HEK293 (cell line): ENCODE results near the gene KLC4.

Experiments
- CTCF ChIA-PET: fragments of 350-600 bp; formaldehyde crosslinking; extraction: SDS; loops from one replicate; lab custom pipeline; 2021; ENCODE audit warnings: antibody characterized with exemption; lab: Yijun Ruan, JAX
- POLR2A ChIA-PET: fragments of 300-600 bp; formaldehyde crosslinking; extraction: SDS; loops from one replicate; lab custom pipeline; 2020; ENCODE audit warnings: antibody characterized with exemption, inconsistent platforms; lab: Yijun Ruan, JAX
- H3K27ac ChIP-seq: fragments of 200-500 bp; sonication (Bioruptor generic); 2 replicates; pipeline ENCODE4 v1.5.1; 2014; ENCODE audit warnings: low read depth, low read length, control low read depth, inconsistent platforms; ENCODE audit errors: extremely low read depth
- H3K36me3 ChIP-seq, 2 experiments: fragments of 200-500 bp in 1 of 2; sonication (Bioruptor generic) in 1 of 2; 1 replicate in 1 of 2; 2 replicates in 1 of 2; pipeline ENCODE4 v1.5.1; 2014 to 2017; ENCODE audit warnings: inconsistent platforms in 2 of 2, low read length in 2 of 2; ENCODE audit not compliant: control insufficient read depth in 2 of 2, insufficient read depth in 1 of 2
- H3K4me1 ChIP-seq: fragments of 200-500 bp; sonication (Bioruptor generic); 2 replicates; pipeline ENCODE4 v1.5.1; 2014; ENCODE audit warnings: mild to moderate bottlenecking, low read length, inconsistent platforms; ENCODE audit not compliant: control insufficient read depth, insufficient read depth
- H3K4me3 ChIP-seq: 2 replicates; pipeline ENCODE4 v1.5.1; 2011; ENCODE audit warnings: low read depth, mild to moderate bottlenecking, control low read depth, low read length, moderate library complexity
- H3K9me3 ChIP-seq: fragments of 200-500 bp; sonication (Bioruptor generic); 2 replicates; pipeline ENCODE4 v1.5.1; 2014; ENCODE audit warnings: low read depth, low read length, inconsistent platforms; ENCODE audit not compliant: control insufficient read depth, insufficient read depth
- GFI1B ChIP-seq: fragments of 450-650 bp; formaldehyde crosslinking; IDR thresholded peaks from 2 replicates; pipeline ENCODE4 v1.5.1; 2016; ENCODE audit warnings: missing biosample characterization, missing genetic modification characterization
- GLI4 ChIP-seq: fragments of 450-650 bp; formaldehyde crosslinking; IDR thresholded peaks from 2 replicates; pipeline ENCODE4 v1.5.1; 2016; ENCODE audit warnings: missing biosample characterization, missing genetic modification characterization
- RBAK ChIP-seq: fragments of 450-650 bp; formaldehyde crosslinking; IDR thresholded peaks from 2 replicates; pipeline ENCODE4 v1.5.1; 2016; ENCODE audit warnings: missing biosample characterization, missing genetic modification characterization
- REPIN1 ChIP-seq: fragments of 450-650 bp; formaldehyde crosslinking; IDR thresholded peaks from 2 replicates; pipeline ENCODE4 v1.5.1; 2017; ENCODE audit warnings: missing biosample characterization, missing genetic modification characterization, low read depth
- YY2 ChIP-seq: fragments of 450-650 bp; formaldehyde crosslinking; IDR thresholded peaks from 2 replicates; pipeline ENCODE4 v1.5.1; 2016; ENCODE audit warnings: missing biosample characterization, missing genetic modification characterization
- ZBTB20 ChIP-seq: fragments of 450-650 bp; formaldehyde crosslinking; IDR thresholded peaks from 2 replicates; pipeline ENCODE4 v1.5.1; 2016; ENCODE audit warnings: missing biosample characterization, missing genetic modification characterization
- ZBTB8A ChIP-seq: fragments of 450-650 bp; formaldehyde crosslinking; IDR thresholded peaks from 2 replicates; pipeline ENCODE4 v1.5.1; 2016; ENCODE audit warnings: missing biosample characterization, missing genetic modification characterization
- ZNF132 ChIP-seq: fragments of 450-650 bp; formaldehyde crosslinking; IDR thresholded peaks from 2 replicates; pipeline ENCODE4 v1.5.1; 2017; ENCODE audit warnings: missing biosample characterization, missing genetic modification characterization, borderline replicate concordance
- ZNF239 ChIP-seq: fragments of 450-650 bp; formaldehyde crosslinking; IDR thresholded peaks from 2 replicates; pipeline ENCODE4 v1.5.1; 2016; ENCODE audit warnings: missing biosample characterization, missing genetic modification characterization
- ZNF292 ChIP-seq: fragments of 450-650 bp; formaldehyde crosslinking; IDR thresholded peaks from 2 replicates; pipeline ENCODE4 v1.5.1; 2016; ENCODE audit warnings: low read depth, missing biosample characterization, missing genetic modification characterization, borderline replicate concordance
- ZNF350 ChIP-seq: fragments of 450-650 bp; formaldehyde crosslinking; IDR thresholded peaks from 2 replicates; pipeline ENCODE4 v1.5.0; 2017; ENCODE audit warnings: missing biosample characterization, mild to moderate bottlenecking, missing genetic modification characterization
- ZNF37A ChIP-seq: fragments of 450-650 bp; IDR thresholded peaks from 2 replicates; pipeline ENCODE4 v1.5.1; 2018; ENCODE audit warnings: missing biosample characterization, missing genetic modification characterization
- ZNF391 ChIP-seq: fragments of 450-650 bp; formaldehyde crosslinking; IDR thresholded peaks from 2 replicates; pipeline ENCODE4 v1.5.1; 2016; ENCODE audit warnings: low read depth, missing biosample characterization, missing genetic modification characterization, borderline replicate concordance
- ZNF501 ChIP-seq: fragments of 450-650 bp; formaldehyde crosslinking; IDR thresholded peaks from 2 replicates; pipeline ENCODE4 v1.5.1; 2016; ENCODE audit warnings: missing biosample characterization, missing genetic modification characterization
- ZNF548 ChIP-seq: fragments of 450-650 bp; formaldehyde crosslinking; IDR thresholded peaks from 2 replicates; pipeline ENCODE4 v1.5.1; 2016; ENCODE audit warnings: missing biosample characterization, missing genetic modification characterization
- ZNF610 ChIP-seq: fragments of 450-650 bp; formaldehyde crosslinking; IDR thresholded peaks from 2 replicates; pipeline ENCODE4 v1.5.1; 2016; ENCODE audit warnings: missing biosample characterization, missing genetic modification characterization, borderline replicate concordance
- ZNF623 ChIP-seq: fragments of 450-650 bp; formaldehyde crosslinking; IDR thresholded peaks from 2 replicates; pipeline ENCODE4 v1.5.1; 2016; ENCODE audit warnings: missing biosample characterization, missing genetic modification characterization
- ZNF76 ChIP-seq: fragments of 450-650 bp; formaldehyde crosslinking; IDR thresholded peaks from 2 replicates; pipeline ENCODE4; 2016; ENCODE audit warnings: low read depth, missing biosample characterization, missing genetic modification characterization, borderline replicate concordance
- ZNF785 ChIP-seq: fragments of 450-650 bp; formaldehyde crosslinking; IDR thresholded peaks from 2 replicates; pipeline ENCODE4 v1.5.1; 2016; ENCODE audit warnings: missing biosample characterization, missing genetic modification characterization
- ZNF830 ChIP-seq: fragments of 450-650 bp; IDR thresholded peaks from 2 replicates; pipeline ENCODE4 v1.5.0; 2018; ENCODE audit warnings: missing biosample characterization, missing genetic modification characterization, low read depth, mild to moderate bottlenecking, moderate library complexity
- ZNF837 ChIP-seq: fragments of 450-650 bp; formaldehyde crosslinking; IDR thresholded peaks from 2 replicates; pipeline ENCODE4 v1.5.1; 2016; ENCODE audit warnings: missing biosample characterization, missing genetic modification characterization
- TF ChIP-seq, protein P1 (sequence below): fragments of 450-650 bp; formaldehyde crosslinking; IDR thresholded peaks from 2 replicates; pipeline ENCODE4 v1.5.1; 2017; ENCODE audit warnings: missing biosample characterization, missing genetic modification characterization
- TF ChIP-seq, protein P2 (sequence below): fragments of 450-650 bp; formaldehyde crosslinking; IDR thresholded peaks from 2 replicates; pipeline ENCODE4 v1.5.1; 2016; ENCODE audit warnings: missing biosample characterization, missing genetic modification characterization
- TF ChIP-seq, protein P3 (sequence below): fragments of 450-650 bp; formaldehyde crosslinking; IDR thresholded peaks from 2 replicates; pipeline ENCODE4 v1.5.1; 2016; ENCODE audit warnings: missing biosample characterization, missing genetic modification characterization
- TF ChIP-seq, protein P4 (sequence below): fragments of 450-650 bp; IDR thresholded peaks from 2 replicates; pipeline ENCODE4 v1.5.1; 2018; ENCODE audit warnings: missing biosample characterization, mild to moderate bottlenecking, missing genetic modification characterization

KLC4 gene

DNA sequence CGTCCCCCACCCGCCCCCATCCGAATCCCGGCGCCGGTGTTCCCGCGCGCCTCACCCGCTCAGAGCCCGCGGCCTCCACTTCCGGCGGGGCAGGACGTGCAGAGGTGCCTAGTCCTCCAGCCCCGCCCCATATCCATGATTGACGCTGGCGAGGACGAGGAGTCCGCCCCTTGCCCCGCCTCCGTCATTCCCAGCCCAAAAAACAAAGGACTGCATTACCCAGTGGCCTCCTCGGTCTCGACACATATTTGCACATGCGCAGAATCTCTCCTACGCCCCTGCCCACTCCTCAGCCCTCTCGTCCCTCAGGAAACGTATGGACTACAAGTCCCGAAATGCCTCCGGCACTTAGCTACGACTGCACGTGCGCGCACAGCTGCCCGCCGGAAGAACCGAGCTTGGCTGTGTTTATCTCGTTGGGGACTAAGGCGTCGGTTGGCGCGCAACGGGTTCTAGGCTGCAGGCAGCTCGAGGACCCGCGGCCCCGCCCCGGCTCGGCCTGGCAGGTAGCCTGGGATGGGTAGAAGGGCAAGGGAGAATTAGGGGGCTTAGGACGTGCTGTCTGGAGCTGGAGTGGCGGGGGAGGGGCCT is 45.5 kb upstream of the KLC4 start, which contains the start of the genes KLHDC3 and MEA1 (continued):
- no peak for TF ChIP-seq ZNF391 (tag by site-specific recombination)
- TF ChIP-seq, protein P1, sequence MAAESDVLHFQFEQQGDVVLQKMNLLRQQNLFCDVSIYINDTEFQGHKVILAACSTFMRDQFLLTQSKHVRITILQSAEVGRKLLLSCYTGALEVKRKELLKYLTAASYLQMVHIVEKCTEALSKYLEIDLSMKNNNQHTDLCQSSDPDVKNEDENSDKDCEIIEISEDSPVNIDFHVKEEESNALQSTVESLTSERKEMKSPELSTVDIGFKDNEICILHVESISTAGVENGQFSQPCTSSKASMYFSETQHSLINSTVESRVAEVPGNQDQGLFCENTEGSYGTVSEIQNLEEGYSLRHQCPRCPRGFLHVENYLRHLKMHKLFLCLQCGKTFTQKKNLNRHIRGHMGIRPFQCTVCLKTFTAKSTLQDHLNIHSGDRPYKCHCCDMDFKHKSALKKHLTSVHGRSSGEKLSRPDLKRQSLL: peak; percentile 98
- TF ChIP-seq ZNF132: no peak

DNA sequence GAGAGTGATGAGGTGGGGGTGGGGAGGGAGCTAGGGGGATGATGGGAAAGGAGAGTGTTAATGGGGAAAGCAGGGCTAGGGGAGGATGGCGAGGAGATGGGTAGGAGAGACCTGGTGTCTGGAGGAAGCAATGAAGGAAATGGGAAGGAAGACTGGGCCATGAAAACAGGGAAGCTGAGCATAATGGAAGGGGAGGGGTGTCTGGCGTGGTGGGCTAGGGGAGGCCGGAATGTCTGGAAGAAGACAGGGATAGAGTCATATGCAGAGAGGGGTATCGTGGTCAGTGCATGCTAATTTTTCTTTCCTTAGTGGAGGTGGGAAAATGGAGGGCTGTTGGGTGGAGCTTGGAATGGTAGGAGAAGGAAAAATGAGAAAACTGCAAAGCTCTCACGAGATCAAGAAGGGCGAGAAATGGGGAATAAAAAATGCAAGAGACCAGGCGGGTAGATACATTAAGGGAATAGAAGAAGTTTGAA is 45.0 kb upstream of the KLC4 start:
- H3K27ac ChIP-seq: peak overlapping the region; percentile 65; the same call in 1 of the 2 replicates
- H3K4me3 ChIP-seq: peak overlapping the region; percentile 70
- ChIA-PET CTCF (interaction anchor here (0.6 to 2.6 kb wide), 6 partner anchors 10 to 129 kb away, joined by 3 to 15 read pairs (median 4); no protein-coding TSS in a partner anchor), POLR2A (interaction anchor here (0.6 to 4.6 kb wide), 35 partner anchors 11 to 1181 kb away, joined by 3 to 66 read pairs (median 5); partner anchors contain the start of genes CNPY3, CUL7, CUL9 and GNMT)
- peaks cover 29 to 71% of the 10 kb centered on the region in 2 experiments for H3K36me3 ChIP-seq
- H3K9me3 ChIP-seq: no peaks in the 10 kb centered on the region
- peaks cover 12% of the 10 kb centered on the region for H3K4me1 ChIP-seq
- TF ChIP-seq ZNF837 (no peak), ZNF548 (tag by site-specific recombination) (no peak), ZNF350 (tag by site-specific recombination) (no peak), ZNF292 (tag by site-specific recombination) (no peak), ZBTB8A (tag by site-specific recombination) (no peak), GFI1B (tag by site-specific recombination) (0 out of 2 replicates have a peak, but pooled peaks have one; percentile 3), ZNF610 (no peak), ZNF830 (no peak), ZNF37A (no peak), ZNF623 (tag by site-specific recombination) (no peak), ZNF501 (tag by site-specific recombination) (no peak), ZBTB20 (tag by site-specific recombination) (peak; percentile 45; the same call in 1 of the 2 replicates), GLI4 (tag by site-specific recombination) (0 out of 2 replicates have a peak, but pooled peaks have one; percentile 49), ZNF76 (tag by site-specific recombination) (no peak), ZNF391 (tag by site-specific recombination) (no peak), YY2 (tag by site-specific recombination) (peak; percentile 78), ZNF239 (peak; percentile 38; the same call in 1 of the 2 replicates), RBAK (tag by site-specific recombination) (no peak), REPIN1 (tag by site-specific recombination) (no peak), ZNF785 (tag by site-specific recombination) (no peak)
- TF ChIP-seq, protein P2, sequence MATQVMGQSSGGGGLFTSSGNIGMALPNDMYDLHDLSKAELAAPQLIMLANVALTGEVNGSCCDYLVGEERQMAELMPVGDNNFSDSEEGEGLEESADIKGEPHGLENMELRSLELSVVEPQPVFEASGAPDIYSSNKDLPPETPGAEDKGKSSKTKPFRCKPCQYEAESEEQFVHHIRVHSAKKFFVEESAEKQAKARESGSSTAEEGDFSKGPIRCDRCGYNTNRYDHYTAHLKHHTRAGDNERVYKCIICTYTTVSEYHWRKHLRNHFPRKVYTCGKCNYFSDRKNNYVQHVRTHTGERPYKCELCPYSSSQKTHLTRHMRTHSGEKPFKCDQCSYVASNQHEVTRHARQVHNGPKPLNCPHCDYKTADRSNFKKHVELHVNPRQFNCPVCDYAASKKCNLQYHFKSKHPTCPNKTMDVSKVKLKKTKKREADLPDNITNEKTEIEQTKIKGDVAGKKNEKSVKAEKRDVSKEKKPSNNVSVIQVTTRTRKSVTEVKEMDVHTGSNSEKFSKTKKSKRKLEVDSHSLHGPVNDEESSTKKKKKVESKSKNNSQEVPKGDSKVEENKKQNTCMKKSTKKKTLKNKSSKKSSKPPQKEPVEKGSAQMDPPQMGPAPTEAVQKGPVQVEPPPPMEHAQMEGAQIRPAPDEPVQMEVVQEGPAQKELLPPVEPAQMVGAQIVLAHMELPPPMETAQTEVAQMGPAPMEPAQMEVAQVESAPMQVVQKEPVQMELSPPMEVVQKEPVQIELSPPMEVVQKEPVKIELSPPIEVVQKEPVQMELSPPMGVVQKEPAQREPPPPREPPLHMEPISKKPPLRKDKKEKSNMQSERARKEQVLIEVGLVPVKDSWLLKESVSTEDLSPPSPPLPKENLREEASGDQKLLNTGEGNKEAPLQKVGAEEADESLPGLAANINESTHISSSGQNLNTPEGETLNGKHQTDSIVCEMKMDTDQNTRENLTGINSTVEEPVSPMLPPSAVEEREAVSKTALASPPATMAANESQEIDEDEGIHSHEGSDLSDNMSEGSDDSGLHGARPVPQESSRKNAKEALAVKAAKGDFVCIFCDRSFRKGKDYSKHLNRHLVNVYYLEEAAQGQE (tag by site-specific recombination): peak; percentile 26; the same call in 1 of the 2 replicates
- TF ChIP-seq, protein P3, sequence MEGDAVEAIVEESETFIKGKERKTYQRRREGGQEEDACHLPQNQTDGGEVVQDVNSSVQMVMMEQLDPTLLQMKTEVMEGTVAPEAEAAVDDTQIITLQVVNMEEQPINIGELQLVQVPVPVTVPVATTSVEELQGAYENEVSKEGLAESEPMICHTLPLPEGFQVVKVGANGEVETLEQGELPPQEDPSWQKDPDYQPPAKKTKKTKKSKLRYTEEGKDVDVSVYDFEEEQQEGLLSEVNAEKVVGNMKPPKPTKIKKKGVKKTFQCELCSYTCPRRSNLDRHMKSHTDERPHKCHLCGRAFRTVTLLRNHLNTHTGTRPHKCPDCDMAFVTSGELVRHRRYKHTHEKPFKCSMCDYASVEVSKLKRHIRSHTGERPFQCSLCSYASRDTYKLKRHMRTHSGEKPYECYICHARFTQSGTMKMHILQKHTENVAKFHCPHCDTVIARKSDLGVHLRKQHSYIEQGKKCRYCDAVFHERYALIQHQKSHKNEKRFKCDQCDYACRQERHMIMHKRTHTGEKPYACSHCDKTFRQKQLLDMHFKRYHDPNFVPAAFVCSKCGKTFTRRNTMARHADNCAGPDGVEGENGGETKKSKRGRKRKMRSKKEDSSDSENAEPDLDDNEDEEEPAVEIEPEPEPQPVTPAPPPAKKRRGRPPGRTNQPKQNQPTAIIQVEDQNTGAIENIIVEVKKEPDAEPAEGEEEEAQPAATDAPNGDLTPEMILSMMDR (tag by site-specific recombination): no peak
- TF ChIP-seq, protein P4, sequence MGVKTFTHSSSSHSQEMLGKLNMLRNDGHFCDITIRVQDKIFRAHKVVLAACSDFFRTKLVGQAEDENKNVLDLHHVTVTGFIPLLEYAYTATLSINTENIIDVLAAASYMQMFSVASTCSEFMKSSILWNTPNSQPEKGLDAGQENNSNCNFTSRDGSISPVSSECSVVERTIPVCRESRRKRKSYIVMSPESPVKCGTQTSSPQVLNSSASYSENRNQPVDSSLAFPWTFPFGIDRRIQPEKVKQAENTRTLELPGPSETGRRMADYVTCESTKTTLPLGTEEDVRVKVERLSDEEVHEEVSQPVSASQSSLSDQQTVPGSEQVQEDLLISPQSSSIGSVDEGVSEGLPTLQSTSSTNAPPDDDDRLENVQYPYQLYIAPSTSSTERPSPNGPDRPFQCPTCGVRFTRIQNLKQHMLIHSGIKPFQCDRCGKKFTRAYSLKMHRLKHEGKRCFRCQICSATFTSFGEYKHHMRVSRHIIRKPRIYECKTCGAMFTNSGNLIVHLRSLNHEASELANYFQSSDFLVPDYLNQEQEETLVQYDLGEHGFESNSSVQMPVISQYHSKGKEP: no peak
